ENCODE results near the gene MYL6. TPM values are rescaled to one million over a fixed set of nuclear protein-coding genes. Genes with fewer than 3 reads are reported as not detected.

Gene MYL6
- total RNA-seq, 1 experiment from 2014 or later = 640 TPM

- Histone ChIP-seq H3K4me1 (ENCODE audit: low read length) (peaks cover 28% of the 10 kb centered on the region), H3K4me2 (ENCODE audit: low read depth, low read length, poor library complexity, severe bottlenecking) (peak within 1 kb of the TSS; percentile 90), H3K27ac (ENCODE audit: low read length) (peak within 1 kb of the TSS; percentile 88), H3K79me2 (ENCODE audit: low read length) (peaks cover 27% of the 10 kb centered on the region), H3K9me3 (ENCODE audit: low read length) (no peaks in the 10 kb centered on the region), H3K27me3 (ENCODE audit: low read length) (no peaks in the 10 kb centered on the region), H2AFZ (ENCODE audit: low read length) (no peak within 1 kb of the TSS), H3K9ac (ENCODE audit: low read length) (peak within 1 kb of the TSS; percentile 82), H3K36me3 (ENCODE audit: insufficient read depth, low read length) (peaks cover 19% of the 10 kb centered on the region), H3K4me3 (ENCODE audit: low read length) (peak within 1 kb of the TSS; percentile 73), H3K9me2 (replicated peaks; ENCODE audit: insufficient read depth, low read length) (no peaks in the 10 kb centered on the region), H4K20me1 (ENCODE audit: insufficient read depth, low read depth, low read length) (no peaks in the 10 kb centered on the region)
- DNase-seq = peak; percentile 100
Observed at GRCh38 chr12:56127888-56128669, 30.1 kb upstream of the MYL6 start, which contains the start of gene ESYT1. TSS of gene ESYT1 (plus strand) at chr12:56128267. CDS start at chr12:56128320, 53 bp downstream.

- H3K27ac ChIP-seq (ENCODE audit: low read length) = peak overlapping the region; percentile 13; the same call in 1 of the 2 replicates
- H4K20me1 ChIP-seq (ENCODE audit: insufficient read depth, low read depth, low read length) = no peaks in the 10 kb centered on the region
- DNase-seq = peak; percentile 61
- no peaks in the 10 kb centered on the region for H3K9me2 ChIP-seq (replicated peaks; ENCODE audit: insufficient read depth, low read length)
- no peaks in the 10 kb centered on the region for H3K9me3 ChIP-seq (ENCODE audit: low read length)
- peaks cover 26% of the 10 kb centered on the region for H3K79me2 ChIP-seq (ENCODE audit: low read length)
- no peak overlapping the region for H2AFZ ChIP-seq (ENCODE audit: low read length)
- peaks cover 28% of the 10 kb centered on the region for H3K4me1 ChIP-seq (ENCODE audit: low read length)
- H3K27me3 ChIP-seq (ENCODE audit: low read length) = no peaks in the 10 kb centered on the region
- H3K9ac ChIP-seq (ENCODE audit: low read length) = peak overlapping the region; percentile 82
- H3K4me2 ChIP-seq (ENCODE audit: low read depth, low read length, poor library complexity, severe bottlenecking) = peak overlapping the region; percentile 87
- peaks cover 23% of the 10 kb centered on the region for H3K36me3 ChIP-seq (ENCODE audit: insufficient read depth, low read length)
- H3K4me3 ChIP-seq (ENCODE audit: low read length) = peak overlapping the region; percentile 73
Observed at GRCh38 chr12:56128670-56129205, 29.4 kb upstream of the MYL6 start.

GRCh38 chr12:56129206-56129941 is 28.8 kb upstream of the MYL6 start:
- H2AFZ ChIP-seq (ENCODE audit: low read length) = no peak overlapping the region
- no peaks in the 10 kb centered on the region for H3K9me2 ChIP-seq (replicated peaks; ENCODE audit: insufficient read depth, low read length)
- peak overlapping the region; percentile 73 for H3K4me3 ChIP-seq (ENCODE audit: low read length)
- H3K4me1 ChIP-seq (ENCODE audit: low read length) = peaks cover 28% of the 10 kb centered on the region
- peak; percentile 84 for DNase-seq
- H3K27me3 ChIP-seq (ENCODE audit: low read length) = no peaks in the 10 kb centered on the region
- H3K9me3 ChIP-seq (ENCODE audit: low read length) = no peaks in the 10 kb centered on the region
- H3K4me2 ChIP-seq (ENCODE audit: low read depth, low read length, poor library complexity, severe bottlenecking) = peak overlapping the region; percentile 87
- H3K9ac ChIP-seq (ENCODE audit: low read length) = peak overlapping the region; percentile 82
- peaks cover 28% of the 10 kb centered on the region for H3K36me3 ChIP-seq (ENCODE audit: insufficient read depth, low read length)
- peaks cover 23% of the 10 kb centered on the region for H3K79me2 ChIP-seq (ENCODE audit: low read length)
- H4K20me1 ChIP-seq (ENCODE audit: insufficient read depth, low read depth, low read length) = no peaks in the 10 kb centered on the region
- peak overlapping the region; percentile 13; the same call in 1 of the 2 replicates for H3K27ac ChIP-seq (ENCODE audit: low read length)

GRCh38 chr12:56129942-56130495 is 28.1 kb upstream of the MYL6 start:
- Histone ChIP-seq H3K9ac (ENCODE audit: low read length) (peak overlapping the region; percentile 82), H3K4me3 (ENCODE audit: low read length) (peak overlapping the region; percentile 73), H3K4me1 (ENCODE audit: low read length) (peaks cover 28% of the 10 kb centered on the region), H3K27me3 (ENCODE audit: low read length) (no peaks in the 10 kb centered on the region), H3K79me2 (ENCODE audit: low read length) (peaks cover 23% of the 10 kb centered on the region), H3K4me2 (ENCODE audit: low read depth, low read length, poor library complexity, severe bottlenecking) (peak overlapping the region; percentile 87), H4K20me1 (ENCODE audit: insufficient read depth, low read depth, low read length) (no peaks in the 10 kb centered on the region), H3K9me2 (replicated peaks; ENCODE audit: insufficient read depth, low read length) (no peaks in the 10 kb centered on the region), H3K27ac (ENCODE audit: low read length) (no peak overlapping the region), H2AFZ (ENCODE audit: low read length) (no peak overlapping the region), H3K9me3 (ENCODE audit: low read length) (no peaks in the 10 kb centered on the region), H3K36me3 (ENCODE audit: insufficient read depth, low read length) (peaks cover 29% of the 10 kb centered on the region)
- DNase-seq = no peak

GRCh38 chr12:56130876-56131275 is 27.3 kb upstream of the MYL6 start:
- Histone ChIP-seq H3K36me3 (ENCODE audit: insufficient read depth, low read length) (peaks cover 29% of the 10 kb centered on the region), H3K4me1 (ENCODE audit: low read length) (peaks cover 24% of the 10 kb centered on the region), H3K4me2 (ENCODE audit: low read depth, low read length, poor library complexity, severe bottlenecking) (no peak overlapping the region), H3K4me3 (ENCODE audit: low read length) (no peak overlapping the region), H3K27ac (ENCODE audit: low read length) (no peak overlapping the region), H2AFZ (ENCODE audit: low read length) (no peak overlapping the region), H3K9ac (ENCODE audit: low read length) (no peak overlapping the region), H3K9me2 (replicated peaks; ENCODE audit: insufficient read depth, low read length) (no peaks in the 10 kb centered on the region), H3K79me2 (ENCODE audit: low read length) (peaks cover 23% of the 10 kb centered on the region), H3K9me3 (ENCODE audit: low read length) (no peaks in the 10 kb centered on the region), H3K27me3 (ENCODE audit: low read length) (no peaks in the 10 kb centered on the region), H4K20me1 (ENCODE audit: insufficient read depth, low read depth, low read length) (no peaks in the 10 kb centered on the region)
- no peak for DNase-seq

GRCh38 chr12:56134897-56135296 is 23.3 kb upstream of the MYL6 start:
- no peak overlapping the region for H2AFZ ChIP-seq (ENCODE audit: low read length)
- H3K36me3 ChIP-seq (ENCODE audit: insufficient read depth, low read length) = peaks cover 38% of the 10 kb centered on the region
- no peak for DNase-seq
- H3K4me3 ChIP-seq (ENCODE audit: low read length) = no peak overlapping the region
- H3K27me3 ChIP-seq (ENCODE audit: low read length) = no peaks in the 10 kb centered on the region
- no peaks in the 10 kb centered on the region for H4K20me1 ChIP-seq (ENCODE audit: insufficient read depth, low read depth, low read length)
- H3K4me2 ChIP-seq (ENCODE audit: low read depth, low read length, poor library complexity, severe bottlenecking) = no peak overlapping the region
- no peak overlapping the region for H3K9ac ChIP-seq (ENCODE audit: low read length)
- peaks cover 8% of the 10 kb centered on the region for H3K79me2 ChIP-seq (ENCODE audit: low read length)
- H3K27ac ChIP-seq (ENCODE audit: low read length) = no peak overlapping the region
- H3K4me1 ChIP-seq (ENCODE audit: low read length) = no peaks in the 10 kb centered on the region; the same call in none of the 2 replicates
- H3K9me2 ChIP-seq (replicated peaks; ENCODE audit: insufficient read depth, low read length) = no peaks in the 10 kb centered on the region
- no peaks in the 10 kb centered on the region for H3K9me3 ChIP-seq (ENCODE audit: low read length)

- no peak overlapping the region for H3K9ac ChIP-seq (ENCODE audit: low read length)
- H4K20me1 ChIP-seq (ENCODE audit: insufficient read depth, low read depth, low read length) = no peaks in the 10 kb centered on the region
- no peak overlapping the region for H3K4me2 ChIP-seq (ENCODE audit: low read depth, low read length, poor library complexity, severe bottlenecking)
- no peak overlapping the region for H2AFZ ChIP-seq (ENCODE audit: low read length)
- no peak for DNase-seq
- no peaks in the 10 kb centered on the region for H3K27me3 ChIP-seq (ENCODE audit: low read length)
- H3K27ac ChIP-seq (ENCODE audit: low read length) = no peak overlapping the region
- no peak overlapping the region for H3K4me3 ChIP-seq (ENCODE audit: low read length)
- H3K79me2 ChIP-seq (ENCODE audit: low read length) = no peaks in the 10 kb centered on the region
- no peaks in the 10 kb centered on the region for H3K9me3 ChIP-seq (ENCODE audit: low read length)
- no peaks in the 10 kb centered on the region for H3K4me1 ChIP-seq (ENCODE audit: low read length)
- H3K36me3 ChIP-seq (ENCODE audit: insufficient read depth, low read length) = peaks cover 29% of the 10 kb centered on the region; the same call in 1 of the 2 replicates
- no peaks in the 10 kb centered on the region for H3K9me2 ChIP-seq (replicated peaks; ENCODE audit: insufficient read depth, low read length)
Observed at GRCh38 chr12:56137853-56138571, 20.1 kb upstream of the MYL6 start.
